KMS-11 (cell line): ENCODE data around the gene KCNA2.

ENCODE experiments used
- H2AFZ ChIP-seq: fragments of 200-600 bp; sonication (generic); 2 replicates; pipeline ENCODE4 v1.6.1; 2016; ENCODE audit warnings: antibody characterized with exemption, mixed run types, low read depth
- H3K27ac ChIP-seq: fragments of 200-600 bp; sonication (generic); 2 replicates; pipeline ENCODE4 v1.6.1; 2016; ENCODE audit warnings: mild to moderate bottlenecking, mixed run types
- H3K27me3 ChIP-seq: fragments of 200-600 bp; sonication (generic); 2 replicates; pipeline ENCODE4 v1.6.1; 2017; ENCODE audit warnings: mild to moderate bottlenecking, low read depth, mixed run types, moderate library complexity; ENCODE audit not compliant: insufficient read depth
- H3K36me3 ChIP-seq: fragments of 200-600 bp; sonication (generic); 2 replicates; pipeline ENCODE4 v1.6.1; 2017; ENCODE audit warnings: mild to moderate bottlenecking, mixed run types; ENCODE audit not compliant: insufficient read depth
- H3K4me1 ChIP-seq: fragments of 200-600 bp; sonication (generic); 2 replicates; pipeline ENCODE4 v1.6.1; 2016; ENCODE audit warnings: mild to moderate bottlenecking, low read depth, mixed run types; ENCODE audit not compliant: poor library complexity, severe bottlenecking
- H3K4me2 ChIP-seq: fragments of 200-600 bp; sonication (generic); 2 replicates; pipeline ENCODE4 v1.7.0; 2016; ENCODE audit warnings: mild to moderate bottlenecking, mixed run types
- H3K4me3 ChIP-seq: fragments of 200-600 bp; sonication (generic); IDR thresholded peaks from 2 replicates; pipeline ENCODE4 v1.6.1; 2017; ENCODE audit warnings: low read depth, low read length, mixed read lengths; ENCODE audit not compliant: insufficient read depth
- H3K79me2 ChIP-seq: fragments of 200-600 bp; sonication (generic); 2 replicates; pipeline ENCODE4 v1.6.1; 2016; ENCODE audit warnings: low read depth, mixed run types; ENCODE audit not compliant: insufficient read depth
- H3K9ac ChIP-seq: fragments of 200-600 bp; sonication (generic); 2 replicates; pipeline ENCODE4 v1.6.1; 2016; ENCODE audit warnings: mild to moderate bottlenecking, mixed run types
- H4K20me1 ChIP-seq: fragments of 200-600 bp; sonication (generic); 2 replicates; pipeline ENCODE4 v1.6.1; 2016; ENCODE audit warnings: mild to moderate bottlenecking, mixed run types; ENCODE audit not compliant: insufficient read depth
- TF ChIP-seq, protein P1 (sequence below): fragments of 200-600 bp; sonication (generic); conservative IDR thresholded peaks from 2 replicates; pipeline ENCODE4 v1.6.1; 2017; ENCODE audit warnings: low read depth, mild to moderate bottlenecking, antibody characterized with exemption, low read length, moderate library complexity, mixed read lengths

The KCNA2 gene

GRCh38 chr1:110583505-110583904 is 22.7 kb downstream of the KCNA2 start:
- no peak overlapping the region for H3K4me3 ChIP-seq
- H3K4me1 ChIP-seq, result peaks cover 13% of the 10 kb centered on the region
- H3K79me2 ChIP-seq, result no peaks in the 10 kb centered on the region
- H3K9ac ChIP-seq, result no peak overlapping the region
- no peaks in the 10 kb centered on the region for H3K36me3 ChIP-seq
- no peaks in the 10 kb centered on the region for H3K27me3 ChIP-seq
- no peak overlapping the region for H3K27ac ChIP-seq
- H2AFZ ChIP-seq, result no peak overlapping the region
- no peaks in the 10 kb centered on the region for H4K20me1 ChIP-seq
- TF ChIP-seq, protein P1, sequence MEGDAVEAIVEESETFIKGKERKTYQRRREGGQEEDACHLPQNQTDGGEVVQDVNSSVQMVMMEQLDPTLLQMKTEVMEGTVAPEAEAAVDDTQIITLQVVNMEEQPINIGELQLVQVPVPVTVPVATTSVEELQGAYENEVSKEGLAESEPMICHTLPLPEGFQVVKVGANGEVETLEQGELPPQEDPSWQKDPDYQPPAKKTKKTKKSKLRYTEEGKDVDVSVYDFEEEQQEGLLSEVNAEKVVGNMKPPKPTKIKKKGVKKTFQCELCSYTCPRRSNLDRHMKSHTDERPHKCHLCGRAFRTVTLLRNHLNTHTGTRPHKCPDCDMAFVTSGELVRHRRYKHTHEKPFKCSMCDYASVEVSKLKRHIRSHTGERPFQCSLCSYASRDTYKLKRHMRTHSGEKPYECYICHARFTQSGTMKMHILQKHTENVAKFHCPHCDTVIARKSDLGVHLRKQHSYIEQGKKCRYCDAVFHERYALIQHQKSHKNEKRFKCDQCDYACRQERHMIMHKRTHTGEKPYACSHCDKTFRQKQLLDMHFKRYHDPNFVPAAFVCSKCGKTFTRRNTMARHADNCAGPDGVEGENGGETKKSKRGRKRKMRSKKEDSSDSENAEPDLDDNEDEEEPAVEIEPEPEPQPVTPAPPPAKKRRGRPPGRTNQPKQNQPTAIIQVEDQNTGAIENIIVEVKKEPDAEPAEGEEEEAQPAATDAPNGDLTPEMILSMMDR, result no peak
- H3K4me2 ChIP-seq, result no peak overlapping the region

GRCh38 chr1:110582378-110582777 is 23.8 kb downstream of the KCNA2 start:
- Histone ChIP-seq H3K36me3 (no peaks in the 10 kb centered on the region), H3K4me1 (peaks cover 13% of the 10 kb centered on the region), H3K79me2 (no peaks in the 10 kb centered on the region), H4K20me1 (no peaks in the 10 kb centered on the region), H3K4me2 (no peak overlapping the region), H3K27ac (no peak overlapping the region), H2AFZ (no peak overlapping the region), H3K4me3 (no peak overlapping the region), H3K27me3 (no peaks in the 10 kb centered on the region), H3K9ac (no peak overlapping the region)
- TF ChIP-seq, protein P1, result no peak

DNA sequence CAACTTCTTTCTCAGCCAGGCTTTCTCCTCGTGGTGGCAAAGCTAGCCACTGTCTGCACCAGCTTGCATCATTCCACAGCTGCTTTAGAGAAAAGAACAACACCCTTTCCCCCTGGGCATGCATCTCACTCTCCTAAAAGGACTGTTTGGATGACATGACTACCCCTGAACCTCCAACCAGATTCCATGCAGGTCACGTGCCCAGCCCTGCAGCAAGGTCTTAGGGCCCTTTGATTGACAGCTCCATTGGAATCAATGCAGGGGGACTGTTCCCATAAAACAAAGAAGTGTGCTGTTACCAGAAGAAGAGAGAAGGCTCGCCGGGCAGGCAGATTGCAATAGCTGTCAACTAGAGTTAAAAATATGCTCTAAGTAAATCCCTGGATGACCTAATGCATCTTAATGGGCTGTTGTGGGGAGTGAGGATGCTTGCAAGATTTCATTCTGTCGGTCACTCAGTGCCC is 24.4 kb downstream of the KCNA2 start:
- Histone ChIP-seq H2AFZ (no peak overlapping the region), H3K9ac (no peak overlapping the region), H4K20me1 (no peaks in the 10 kb centered on the region), H3K27me3 (no peaks in the 10 kb centered on the region), H3K4me1 (peaks cover 13% of the 10 kb centered on the region), H3K4me3 (no peak overlapping the region), H3K4me2 (no peak overlapping the region), H3K27ac (no peak overlapping the region), H3K79me2 (no peaks in the 10 kb centered on the region), H3K36me3 (no peaks in the 10 kb centered on the region)
- TF ChIP-seq, protein P1, result no peak

DNA sequence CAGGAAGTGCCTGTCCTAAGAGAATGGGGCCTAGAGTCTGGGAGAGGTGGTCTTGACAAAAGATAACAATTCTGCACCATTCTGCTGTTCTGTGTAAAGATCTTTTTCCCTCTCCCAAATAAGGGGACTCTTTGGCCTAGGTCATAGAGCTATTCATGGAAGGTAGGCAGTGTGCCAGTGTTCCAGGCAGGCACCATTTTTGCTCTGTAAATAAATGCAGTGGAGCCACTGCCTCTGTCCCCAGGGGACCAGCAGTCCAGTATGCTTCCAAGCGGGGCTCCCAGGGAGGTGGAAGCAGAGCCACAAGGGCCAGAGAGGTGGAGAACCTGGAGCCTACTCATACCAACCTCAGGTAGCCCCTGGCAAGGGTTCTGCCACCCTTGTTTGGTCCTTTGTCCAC is 25.9 kb downstream of the KCNA2 start:
- no peak overlapping the region for H3K9ac ChIP-seq
- H3K36me3 ChIP-seq, result no peaks in the 10 kb centered on the region
- H3K79me2 ChIP-seq, result no peaks in the 10 kb centered on the region
- H3K4me3 ChIP-seq, result no peak overlapping the region
- H3K4me1 ChIP-seq, result peaks cover 13% of the 10 kb centered on the region
- no peaks in the 10 kb centered on the region for H3K27me3 ChIP-seq
- no peak overlapping the region for H3K4me2 ChIP-seq
- TF ChIP-seq, protein P1, result no peak
- H3K27ac ChIP-seq, result no peak overlapping the region
- H2AFZ ChIP-seq, result no peak overlapping the region
- H4K20me1 ChIP-seq, result no peaks in the 10 kb centered on the region
